Duodenal mucosa (tissue), 2 donors: Measurements from ENCODE around the gene RBM34.

Source experiments
- H3K27ac ChIP-seq: one replicate; pipeline ENCODE4 v1.7.0; 2013; ENCODE audit warnings: low read depth, low read length
- H3K27me3 ChIP-seq, 2 donors: one replicate each; pipeline ENCODE4 v1.7.0; 2013; ENCODE audit warnings: low read length in 2 of 2, control low read depth in 1 of 2; ENCODE audit not compliant: insufficient read depth in 2 of 2, control insufficient read depth in 1 of 2
- H3K36me3 ChIP-seq, 2 donors: one replicate each; pipeline ENCODE4 v1.7.0; 2013; ENCODE audit warnings: low read length in 2 of 2, control low read depth in 1 of 2; ENCODE audit not compliant: insufficient read depth in 2 of 2, control insufficient read depth in 1 of 2
- H3K4me1 ChIP-seq, 2 donors: one replicate each; pipeline ENCODE4 v1.7.0; 2013; ENCODE audit warnings: low read length in 2 of 2, control low read depth in 1 of 2; ENCODE audit not compliant: insufficient read depth in 2 of 2, control insufficient read depth in 1 of 2
- H3K4me3 ChIP-seq, 2 donors: one replicate each; pipeline ENCODE4 v1.7.0; 2013; ENCODE audit warnings: low read length in 2 of 2, low read depth in 1 of 2
- H3K9ac ChIP-seq, 2 donors: one replicate each; pipeline ENCODE4 v1.7.0; 2013; ENCODE audit warnings: low read length in 2 of 2, low read depth in 1 of 2
- H3K9me3 ChIP-seq, 2 donors: one replicate each; pipeline ENCODE4 v1.7.0; 2013; ENCODE audit warnings: low read length in 2 of 2, control low read depth in 1 of 2; ENCODE audit not compliant: control insufficient read depth in 1 of 2

Gene RBM34

GRCh38 chr1:235124111-235124510 is 36.9 kb downstream of the RBM34 start:
- no peaks in the 10 kb centered on the region for H3K27me3 ChIP-seq
- no peak overlapping the region for H3K27ac ChIP-seq
- no peaks in the 10 kb centered on the region for H3K9me3 ChIP-seq
- peaks cover 8 to 9% of the 10 kb centered on the region in 2 donors for H3K4me1 ChIP-seq
- H3K36me3 ChIP-seq = peaks cover 0 to 35% of the 10 kb centered on the region in 2 donors
- no peak overlapping the region for H3K4me3 ChIP-seq
- no peak overlapping the region for H3K9ac ChIP-seq

- no peak overlapping the region for H3K27ac ChIP-seq
- H3K9ac ChIP-seq = no peak overlapping the region
- peaks cover 12 to 53% of the 10 kb centered on the region in 2 donors for H3K36me3 ChIP-seq
- H3K4me1 ChIP-seq = peaks cover 5 to 8% of the 10 kb centered on the region in 2 donors
- H3K27me3 ChIP-seq = no peaks in the 10 kb centered on the region
- no peaks in the 10 kb centered on the region for H3K9me3 ChIP-seq
- H3K4me3 ChIP-seq = no peak overlapping the region
Observed at GRCh38 chr1:235122348-235122747, 38.7 kb downstream of the RBM34 start.

- Histone ChIP-seq H3K36me3 (peaks cover 27 to 68% of the 10 kb centered on the region in 2 donors), H3K27me3 (no peaks in the 10 kb centered on the region), H3K9me3 (no peaks in the 10 kb centered on the region), H3K27ac (no peak overlapping the region), H3K4me3 (no peak overlapping the region), H3K9ac (no peak overlapping the region), H3K4me1 (no peaks in the 10 kb centered on the region)
Observed at GRCh38 chr1:235113183-235113917, 47.7 kb downstream of the RBM34 start.

- H3K27me3 ChIP-seq = no peaks in the 10 kb centered on the region
- no peak overlapping the region for H3K27ac ChIP-seq
- no peak overlapping the region for H3K9ac ChIP-seq
- no peak overlapping the region for H3K4me3 ChIP-seq
- no peaks in the 10 kb centered on the region for H3K9me3 ChIP-seq
- H3K4me1 ChIP-seq = no peaks in the 10 kb centered on the region
- H3K36me3 ChIP-seq = peaks cover 19 to 67% of the 10 kb centered on the region in 2 donors
Observed at GRCh38 chr1:235112297-235113182, 48.5 kb downstream of the RBM34 start.

- Histone ChIP-seq H3K27me3 (no peaks in the 10 kb centered on the region), H3K4me3 (no peak overlapping the region), H3K27ac (no peak overlapping the region), H3K9ac (no peak overlapping the region), H3K4me1 (no peaks in the 10 kb centered on the region), H3K36me3 (peaks cover 19 to 61% of the 10 kb centered on the region in 2 donors), H3K9me3 (no peaks in the 10 kb centered on the region)
Observed at GRCh38 chr1:235111107-235111506, 49.9 kb downstream of the RBM34 start.

- no peaks in the 10 kb centered on the region for H3K9me3 ChIP-seq
- no peak overlapping the region for H3K9ac ChIP-seq
- H3K27me3 ChIP-seq = no peaks in the 10 kb centered on the region
- no peak overlapping the region for H3K4me3 ChIP-seq
- H3K27ac ChIP-seq = no peak overlapping the region
- peaks cover 11 to 12% of the 10 kb centered on the region in 2 donors for H3K4me1 ChIP-seq
- peaks cover 12 to 55% of the 10 kb centered on the region in 2 donors for H3K36me3 ChIP-seq
Observed at GRCh38 chr1:235108876-235109275, 52.2 kb downstream of the RBM34 start.

- H3K36me3 ChIP-seq = peaks cover 5 to 49% of the 10 kb centered on the region in 2 donors
- no peak overlapping the region for H3K27ac ChIP-seq
Observed at GRCh38 chr1:235108185-235108593, 52.9 kb downstream of the RBM34 start.

GRCh38 chr1:235107368-235108184 is 53.5 kb downstream of the RBM34 start:
- Histone ChIP-seq H3K4me1 (peaks cover 14% of the 10 kb centered on the region in 2 donors), H3K27me3 (no peaks in the 10 kb centered on the region), H3K9ac (no peak overlapping the region), H3K9me3 (no peaks in the 10 kb centered on the region), H3K27ac (no peak overlapping the region), H3K4me3 (no peak overlapping the region), H3K36me3 (peaks cover 3 to 43% of the 10 kb centered on the region in 2 donors)

More at GRCh38 chr1:235108185-235108593, 52.9 kb downstream of the RBM34 start:
- H3K4me3 ChIP-seq = no peak overlapping the region
- H3K9me3 ChIP-seq = no peaks in the 10 kb centered on the region
- no peaks in the 10 kb centered on the region for H3K27me3 ChIP-seq
- H3K4me1 ChIP-seq = peaks cover 14% of the 10 kb centered on the region in 2 donors
- no peak overlapping the region for H3K9ac ChIP-seq

GRCh38 chr1:235106457-235106856 is 54.6 kb downstream of the RBM34 start:
- peaks cover 3 to 36% of the 10 kb centered on the region in 2 donors for H3K36me3 ChIP-seq
- H3K9me3 ChIP-seq = no peaks in the 10 kb centered on the region
- no peaks in the 10 kb centered on the region for H3K27me3 ChIP-seq
- H3K9ac ChIP-seq = no peak overlapping the region
- H3K4me1 ChIP-seq = peaks cover 14% of the 10 kb centered on the region in 2 donors
- no peak overlapping the region for H3K27ac ChIP-seq
- no peak overlapping the region for H3K4me3 ChIP-seq
